WTC11 (cell line): ENCODE results near the gene TUT4.

Source experiments
- CREB1 ChIP-seq: sonication (generic); formaldehyde crosslinking; IDR thresholded peaks from 2 replicates; pipeline ENCODE4 v1.8.0; 2023; ENCODE audit warnings: mild to moderate bottlenecking, missing genetic modification reagents
- ESRRA ChIP-seq: sonication (generic); formaldehyde crosslinking; IDR thresholded peaks from 2 replicates; pipeline ENCODE4 v1.8.1; 2022; ENCODE audit warnings: mild to moderate bottlenecking, missing genetic modification reagents, borderline replicate concordance
- GRHL2 ChIP-seq: fragments of 250-450 bp; sonication (Bioruptor Pico); IDR thresholded peaks from 2 replicates; pipeline ENCODE4 v1.8.0; 2022; ENCODE audit warnings: mild to moderate bottlenecking, moderate library complexity; ENCODE audit not compliant: insufficient replicate concordance, severe bottlenecking
- NFE2L1 ChIP-seq: sonication (generic); formaldehyde crosslinking; IDR thresholded peaks from 2 replicates; pipeline ENCODE4 v1.8.1; 2023; ENCODE audit warnings: missing genetic modification reagents
- TF ChIP-seq, protein P1 (sequence below): sonication (generic); formaldehyde crosslinking; IDR thresholded peaks from 2 replicates; pipeline ENCODE4 v1.8.0; 2022; ENCODE audit warnings: missing genetic modification reagents
- TF ChIP-seq, protein P2 (sequence below): sonication (generic); formaldehyde crosslinking; conservative IDR thresholded peaks from 2 replicates; pipeline ENCODE4 v1.8.1; 2022; ENCODE audit warnings: mild to moderate bottlenecking, missing genetic modification reagents
- TF ChIP-seq, protein P3 (sequence below): sonication (generic); formaldehyde crosslinking; IDR thresholded peaks from 2 replicates; pipeline ENCODE4 v1.8.1; 2023; ENCODE audit warnings: mild to moderate bottlenecking, missing genetic modification reagents, moderate library complexity
- TF ChIP-seq, protein P4 (sequence below): sonication (generic); formaldehyde crosslinking; IDR thresholded peaks from 2 replicates; pipeline ENCODE4 v1.8.1; 2022; ENCODE audit warnings: mild to moderate bottlenecking, moderate library complexity, missing genetic modification reagents
- TF ChIP-seq, protein P5 (sequence below): sonication (generic); formaldehyde crosslinking; IDR thresholded peaks from 2 replicates; pipeline ENCODE4 v1.8.1; 2022; ENCODE audit warnings: missing genetic modification reagents, borderline replicate concordance
- TF ChIP-seq, protein P6 (sequence below): sonication (generic); formaldehyde crosslinking; IDR thresholded peaks from 2 replicates; pipeline ENCODE4 v1.8.0; 2022; ENCODE audit warnings: mild to moderate bottlenecking, missing genetic modification reagents
- TF ChIP-seq, protein P7 (sequence below): fragments of 200-600 bp; IDR thresholded peaks from 2 replicates; pipeline ENCODE4 v1.8.0; 2022; ENCODE audit warnings: antibody characterized with exemption
- TF ChIP-seq, protein P8 (sequence below): sonication (generic); formaldehyde crosslinking; IDR thresholded peaks from 2 replicates; pipeline ENCODE4 v1.8.1; 2023; ENCODE audit warnings: mild to moderate bottlenecking, moderate library complexity, missing genetic modification reagents
- TF ChIP-seq, protein P9 (sequence below): sonication (generic); formaldehyde crosslinking; IDR thresholded peaks from 2 replicates; pipeline ENCODE4 v1.8.0; 2022; ENCODE audit warnings: mild to moderate bottlenecking, missing genetic modification reagents

DNA sequence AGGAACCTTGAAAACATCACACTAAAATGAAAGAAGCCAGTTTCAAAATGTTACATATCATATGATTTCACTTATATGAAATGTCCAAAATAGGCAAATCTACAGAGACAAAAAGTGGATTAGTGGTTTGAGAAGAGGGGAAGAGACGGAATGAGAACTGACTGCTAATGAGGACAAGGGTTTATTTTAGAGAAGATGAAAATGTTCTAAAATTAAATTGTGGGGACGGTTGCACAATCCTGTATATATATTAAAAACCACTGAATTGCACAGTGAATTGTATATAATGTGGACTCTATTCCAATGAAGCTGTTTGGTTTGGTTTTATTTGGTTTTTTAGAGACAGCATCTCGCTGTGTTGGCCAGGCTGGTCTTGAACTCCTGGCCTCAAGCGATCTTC lies 112.9 kb downstream of the TUT4 start:
- TF ChIP-seq, protein P1, sequence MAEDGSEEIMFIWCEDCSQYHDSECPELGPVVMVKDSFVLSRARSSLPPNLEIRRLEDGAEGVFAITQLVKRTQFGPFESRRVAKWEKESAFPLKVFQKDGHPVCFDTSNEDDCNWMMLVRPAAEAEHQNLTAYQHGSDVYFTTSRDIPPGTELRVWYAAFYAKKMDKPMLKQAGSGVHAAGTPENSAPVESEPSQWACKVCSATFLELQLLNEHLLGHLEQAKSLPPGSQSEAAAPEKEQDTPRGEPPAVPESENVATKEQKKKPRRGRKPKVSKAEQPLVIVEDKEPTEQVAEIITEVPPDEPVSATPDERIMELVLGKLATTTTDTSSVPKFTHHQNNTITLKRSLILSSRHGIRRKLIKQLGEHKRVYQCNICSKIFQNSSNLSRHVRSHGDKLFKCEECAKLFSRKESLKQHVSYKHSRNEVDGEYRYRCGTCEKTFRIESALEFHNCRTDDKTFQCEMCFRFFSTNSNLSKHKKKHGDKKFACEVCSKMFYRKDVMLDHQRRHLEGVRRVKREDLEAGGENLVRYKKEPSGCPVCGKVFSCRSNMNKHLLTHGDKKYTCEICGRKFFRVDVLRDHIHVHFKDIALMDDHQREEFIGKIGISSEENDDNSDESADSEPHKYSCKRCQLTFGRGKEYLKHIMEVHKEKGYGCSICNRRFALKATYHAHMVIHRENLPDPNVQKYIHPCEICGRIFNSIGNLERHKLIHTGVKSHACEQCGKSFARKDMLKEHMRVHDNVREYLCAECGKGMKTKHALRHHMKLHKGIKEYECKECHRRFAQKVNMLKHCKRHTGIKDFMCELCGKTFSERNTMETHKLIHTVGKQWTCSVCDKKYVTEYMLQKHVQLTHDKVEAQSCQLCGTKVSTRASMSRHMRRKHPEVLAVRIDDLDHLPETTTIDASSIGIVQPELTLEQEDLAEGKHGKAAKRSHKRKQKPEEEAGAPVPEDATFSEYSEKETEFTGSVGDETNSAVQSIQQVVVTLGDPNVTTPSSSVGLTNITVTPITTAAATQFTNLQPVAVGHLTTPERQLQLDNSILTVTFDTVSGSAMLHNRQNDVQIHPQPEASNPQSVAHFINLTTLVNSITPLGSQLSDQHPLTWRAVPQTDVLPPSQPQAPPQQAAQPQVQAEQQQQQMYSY (CRISPR knock-in tag): no peak
- TF ChIP-seq, protein P2, sequence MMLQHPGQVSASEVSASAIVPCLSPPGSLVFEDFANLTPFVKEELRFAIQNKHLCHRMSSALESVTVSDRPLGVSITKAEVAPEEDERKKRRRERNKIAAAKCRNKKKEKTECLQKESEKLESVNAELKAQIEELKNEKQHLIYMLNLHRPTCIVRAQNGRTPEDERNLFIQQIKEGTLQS (CRISPR knock-in tag): no peak
- TF ChIP-seq, protein P3, sequence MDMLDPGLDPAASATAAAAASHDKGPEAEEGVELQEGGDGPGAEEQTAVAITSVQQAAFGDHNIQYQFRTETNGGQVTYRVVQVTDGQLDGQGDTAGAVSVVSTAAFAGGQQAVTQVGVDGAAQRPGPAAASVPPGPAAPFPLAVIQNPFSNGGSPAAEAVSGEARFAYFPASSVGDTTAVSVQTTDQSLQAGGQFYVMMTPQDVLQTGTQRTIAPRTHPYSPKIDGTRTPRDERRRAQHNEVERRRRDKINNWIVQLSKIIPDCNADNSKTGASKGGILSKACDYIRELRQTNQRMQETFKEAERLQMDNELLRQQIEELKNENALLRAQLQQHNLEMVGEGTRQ (CRISPR knock-in tag): no peak
- TF ChIP-seq, protein P4, sequence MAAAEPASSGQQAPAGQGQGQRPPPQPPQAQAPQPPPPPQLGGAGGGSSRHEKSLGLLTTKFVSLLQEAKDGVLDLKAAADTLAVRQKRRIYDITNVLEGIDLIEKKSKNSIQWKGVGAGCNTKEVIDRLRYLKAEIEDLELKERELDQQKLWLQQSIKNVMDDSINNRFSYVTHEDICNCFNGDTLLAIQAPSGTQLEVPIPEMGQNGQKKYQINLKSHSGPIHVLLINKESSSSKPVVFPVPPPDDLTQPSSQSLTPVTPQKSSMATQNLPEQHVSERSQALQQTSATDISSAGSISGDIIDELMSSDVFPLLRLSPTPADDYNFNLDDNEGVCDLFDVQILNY (CRISPR knock-in tag): no peak
- TF ChIP-seq, protein P5, sequence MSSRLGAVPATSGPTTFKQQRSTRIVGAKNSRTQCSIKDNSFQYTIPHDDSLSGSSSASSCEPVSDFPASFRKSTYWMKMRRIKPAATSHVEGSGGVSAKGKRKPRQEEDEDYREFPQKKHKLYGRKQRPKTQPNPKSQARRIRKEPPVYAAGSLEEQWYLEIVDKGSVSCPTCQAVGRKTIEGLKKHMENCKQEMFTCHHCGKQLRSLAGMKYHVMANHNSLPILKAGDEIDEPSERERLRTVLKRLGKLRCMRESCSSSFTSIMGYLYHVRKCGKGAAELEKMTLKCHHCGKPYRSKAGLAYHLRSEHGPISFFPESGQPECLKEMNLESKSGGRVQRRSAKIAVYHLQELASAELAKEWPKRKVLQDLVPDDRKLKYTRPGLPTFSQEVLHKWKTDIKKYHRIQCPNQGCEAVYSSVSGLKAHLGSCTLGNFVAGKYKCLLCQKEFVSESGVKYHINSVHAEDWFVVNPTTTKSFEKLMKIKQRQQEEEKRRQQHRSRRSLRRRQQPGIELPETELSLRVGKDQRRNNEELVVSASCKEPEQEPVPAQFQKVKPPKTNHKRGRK (CRISPR knock-in tag): no peak
- TF ChIP-seq, protein P6, sequence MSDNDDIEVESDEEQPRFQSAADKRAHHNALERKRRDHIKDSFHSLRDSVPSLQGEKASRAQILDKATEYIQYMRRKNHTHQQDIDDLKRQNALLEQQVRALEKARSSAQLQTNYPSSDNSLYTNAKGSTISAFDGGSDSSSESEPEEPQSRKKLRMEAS: no peak
- TF ChIP-seq CREB1 (CRISPR knock-in tag): no peak
- no peak for TF ChIP-seq NFE2L1 (CRISPR knock-in tag)
- TF ChIP-seq, protein P7, sequence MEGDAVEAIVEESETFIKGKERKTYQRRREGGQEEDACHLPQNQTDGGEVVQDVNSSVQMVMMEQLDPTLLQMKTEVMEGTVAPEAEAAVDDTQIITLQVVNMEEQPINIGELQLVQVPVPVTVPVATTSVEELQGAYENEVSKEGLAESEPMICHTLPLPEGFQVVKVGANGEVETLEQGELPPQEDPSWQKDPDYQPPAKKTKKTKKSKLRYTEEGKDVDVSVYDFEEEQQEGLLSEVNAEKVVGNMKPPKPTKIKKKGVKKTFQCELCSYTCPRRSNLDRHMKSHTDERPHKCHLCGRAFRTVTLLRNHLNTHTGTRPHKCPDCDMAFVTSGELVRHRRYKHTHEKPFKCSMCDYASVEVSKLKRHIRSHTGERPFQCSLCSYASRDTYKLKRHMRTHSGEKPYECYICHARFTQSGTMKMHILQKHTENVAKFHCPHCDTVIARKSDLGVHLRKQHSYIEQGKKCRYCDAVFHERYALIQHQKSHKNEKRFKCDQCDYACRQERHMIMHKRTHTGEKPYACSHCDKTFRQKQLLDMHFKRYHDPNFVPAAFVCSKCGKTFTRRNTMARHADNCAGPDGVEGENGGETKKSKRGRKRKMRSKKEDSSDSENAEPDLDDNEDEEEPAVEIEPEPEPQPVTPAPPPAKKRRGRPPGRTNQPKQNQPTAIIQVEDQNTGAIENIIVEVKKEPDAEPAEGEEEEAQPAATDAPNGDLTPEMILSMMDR: no peak
- no peak for TF ChIP-seq ESRRA (CRISPR knock-in tag)
- TF ChIP-seq, protein P8, sequence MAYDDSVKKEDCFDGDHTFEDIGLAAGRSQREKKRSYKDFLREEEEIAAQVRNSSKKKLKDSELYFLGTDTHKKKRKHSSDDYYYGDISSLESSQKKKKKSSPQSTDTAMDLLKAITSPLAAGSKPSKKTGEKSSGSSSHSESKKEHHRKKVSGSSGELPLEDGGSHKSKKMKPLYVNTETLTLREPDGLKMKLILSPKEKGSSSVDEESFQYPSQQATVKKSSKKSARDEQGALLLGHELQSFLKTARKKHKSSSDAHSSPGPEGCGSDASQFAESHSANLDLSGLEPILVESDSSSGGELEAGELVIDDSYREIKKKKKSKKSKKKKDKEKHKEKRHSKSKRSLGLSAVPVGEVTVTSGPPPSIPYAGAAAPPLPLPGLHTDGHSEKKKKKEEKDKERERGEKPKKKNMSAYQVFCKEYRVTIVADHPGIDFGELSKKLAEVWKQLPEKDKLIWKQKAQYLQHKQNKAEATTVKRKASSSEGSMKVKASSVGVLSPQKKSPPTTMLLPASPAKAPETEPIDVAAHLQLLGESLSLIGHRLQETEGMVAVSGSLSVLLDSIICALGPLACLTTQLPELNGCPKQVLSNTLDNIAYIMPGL (CRISPR knock-in tag): no peak
- TF ChIP-seq, protein P9, sequence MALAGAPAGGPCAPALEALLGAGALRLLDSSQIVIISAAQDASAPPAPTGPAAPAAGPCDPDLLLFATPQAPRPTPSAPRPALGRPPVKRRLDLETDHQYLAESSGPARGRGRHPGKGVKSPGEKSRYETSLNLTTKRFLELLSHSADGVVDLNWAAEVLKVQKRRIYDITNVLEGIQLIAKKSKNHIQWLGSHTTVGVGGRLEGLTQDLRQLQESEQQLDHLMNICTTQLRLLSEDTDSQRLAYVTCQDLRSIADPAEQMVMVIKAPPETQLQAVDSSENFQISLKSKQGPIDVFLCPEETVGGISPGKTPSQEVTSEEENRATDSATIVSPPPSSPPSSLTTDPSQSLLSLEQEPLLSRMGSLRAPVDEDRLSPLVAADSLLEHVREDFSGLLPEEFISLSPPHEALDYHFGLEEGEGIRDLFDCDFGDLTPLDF (CRISPR knock-in tag): no peak
- TF ChIP-seq GRHL2 (CRISPR knock-in tag): no peak
